ENCODE measurements around the gene LAYN. TPM values are rescaled to one million over a fixed set of nuclear protein-coding genes. Genes with fewer than 3 reads are reported as not detected.

The LAYN gene
- total RNA-seq, 4 donors from 2014 or later, result 5.6 to 19.7 (median 10.3) TPM

DNA sequence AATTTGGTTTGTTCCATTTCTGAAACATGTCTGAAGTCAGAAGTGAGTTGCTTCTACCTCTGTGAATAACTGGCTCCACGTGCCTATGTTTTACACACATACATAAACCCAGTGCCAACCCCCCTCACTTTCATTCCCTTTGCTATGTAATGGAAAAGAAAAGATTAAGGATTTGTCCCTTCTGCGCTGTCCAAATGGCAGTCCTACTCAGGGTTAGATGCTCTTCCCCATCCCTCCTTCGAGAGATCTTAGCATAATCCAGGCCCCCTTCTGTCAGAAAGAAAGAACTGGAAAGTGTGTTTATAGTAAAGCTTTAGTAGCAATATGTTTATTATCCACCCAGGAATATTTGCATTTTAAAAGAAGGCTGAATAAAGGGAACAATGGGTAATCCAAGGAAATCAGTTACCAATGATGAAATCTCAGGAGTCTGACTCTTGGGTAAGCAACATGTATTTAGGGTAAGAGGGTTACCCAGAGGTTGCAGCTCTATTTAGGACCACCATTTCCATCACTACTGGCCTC lies 3.1 kb upstream of the LAYN start:
- intact Hi-C loops (cut with DNase I; ENCODE audit: low total_unique reads) (no loop called here), in situ Hi-C loops (cut with MboI; ENCODE audit: low pct_ligation_motif_present in 1 of 4, low pct_unique_long_range_greater_than_20kb in 1 of 4, low sequenced_read_pairs in 3 of 4) (no loop called here)
- Histone ChIP-seq H3K36me3 (no peaks in the 10 kb centered on the region), H3K27me3 (peaks cover 68% of the 10 kb centered on the region), H3K4me3 (no peak overlapping the region), H3K4me1 (peaks cover 0 to 15% (median 5%) of the 10 kb centered on the region in 4 donors), H3K9me3 (no peaks in the 10 kb centered on the region), H3K27ac (no peak overlapping the region)
- 67 to 77% methylated on average over 3 of the region's 3 CpGs for WGBS, 2 donors (ENCODE audit: low coverage in 1 of 2)
- no peak for DNase-seq
- TF ChIP-seq EP300 (IDR thresholded peaks at IDR 0.05; ENCODE audit: low read depth), result no peak

DNA sequence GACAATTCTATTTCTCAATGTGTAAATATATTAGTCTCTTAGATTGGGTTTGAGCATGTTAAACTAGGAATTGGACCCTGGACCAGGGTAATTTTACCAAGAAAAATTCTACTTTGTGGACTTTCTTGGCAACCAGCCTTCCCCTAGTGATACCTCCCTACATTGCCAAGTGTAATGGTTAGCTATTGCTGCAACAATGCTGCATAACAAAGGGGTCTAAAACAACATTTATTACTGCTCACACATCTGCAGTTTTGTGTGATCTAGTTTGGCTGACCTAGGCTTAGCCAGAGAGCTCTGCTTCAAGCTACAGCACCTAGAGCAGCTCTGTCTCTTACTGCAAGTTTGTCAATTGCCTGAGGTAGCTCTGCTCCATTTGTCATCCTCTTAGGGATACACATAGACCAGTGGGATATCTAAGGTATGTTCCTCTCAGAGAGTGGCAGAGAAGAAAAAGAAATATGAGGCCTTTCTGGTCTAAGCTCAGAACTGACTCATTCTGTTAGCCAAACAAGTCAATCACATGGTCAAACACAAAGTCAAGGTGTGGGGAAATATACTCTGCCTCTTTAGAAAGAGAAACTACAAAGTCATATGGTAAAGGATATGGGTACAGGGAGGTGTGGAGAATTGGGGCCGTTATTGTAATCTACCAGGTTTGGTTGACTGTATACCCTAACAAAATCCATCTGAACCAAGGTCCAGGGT lies 2.0 kb upstream of the LAYN start:
- in situ Hi-C loops (cut with MboI; ENCODE audit: low pct_ligation_motif_present in 1 of 4, low pct_unique_long_range_greater_than_20kb in 1 of 4, low sequenced_read_pairs in 3 of 4) (no loop called here), intact Hi-C loops (cut with DNase I; ENCODE audit: low total_unique reads) (no loop called here)
- no peak for DNase-seq
- H3K9me3 ChIP-seq, result no peaks in the 10 kb centered on the region
- TF ChIP-seq POLR2AphosphoS5 (IDR thresholded peaks at IDR 0.05), result no peak
- TF ChIP-seq POLR2A (IDR thresholded peaks at IDR 0.05), result no peak
- TF ChIP-seq, protein P1, sequence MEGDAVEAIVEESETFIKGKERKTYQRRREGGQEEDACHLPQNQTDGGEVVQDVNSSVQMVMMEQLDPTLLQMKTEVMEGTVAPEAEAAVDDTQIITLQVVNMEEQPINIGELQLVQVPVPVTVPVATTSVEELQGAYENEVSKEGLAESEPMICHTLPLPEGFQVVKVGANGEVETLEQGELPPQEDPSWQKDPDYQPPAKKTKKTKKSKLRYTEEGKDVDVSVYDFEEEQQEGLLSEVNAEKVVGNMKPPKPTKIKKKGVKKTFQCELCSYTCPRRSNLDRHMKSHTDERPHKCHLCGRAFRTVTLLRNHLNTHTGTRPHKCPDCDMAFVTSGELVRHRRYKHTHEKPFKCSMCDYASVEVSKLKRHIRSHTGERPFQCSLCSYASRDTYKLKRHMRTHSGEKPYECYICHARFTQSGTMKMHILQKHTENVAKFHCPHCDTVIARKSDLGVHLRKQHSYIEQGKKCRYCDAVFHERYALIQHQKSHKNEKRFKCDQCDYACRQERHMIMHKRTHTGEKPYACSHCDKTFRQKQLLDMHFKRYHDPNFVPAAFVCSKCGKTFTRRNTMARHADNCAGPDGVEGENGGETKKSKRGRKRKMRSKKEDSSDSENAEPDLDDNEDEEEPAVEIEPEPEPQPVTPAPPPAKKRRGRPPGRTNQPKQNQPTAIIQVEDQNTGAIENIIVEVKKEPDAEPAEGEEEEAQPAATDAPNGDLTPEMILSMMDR (IDR thresholded peaks at IDR 0.05), result no peak
- no peak for TF ChIP-seq EP300 (IDR thresholded peaks at IDR 0.05; ENCODE audit: low read depth)
- H3K27me3 ChIP-seq, result peaks cover 71% of the 10 kb centered on the region
- H3K4me3 ChIP-seq, result no peak overlapping the region
- WGBS, 2 donors (ENCODE audit: low coverage in 1 of 2), result 66 to 71% methylated on average over 1 of the region's 1 CpG
- H3K36me3 ChIP-seq, result no peaks in the 10 kb centered on the region
- H3K27ac ChIP-seq, result peak overlapping the region in 1 of 4 donors; percentile 86
- H3K4me1 ChIP-seq, result peaks cover 0 to 15% (median 5%) of the 10 kb centered on the region in 4 donors

DNA sequence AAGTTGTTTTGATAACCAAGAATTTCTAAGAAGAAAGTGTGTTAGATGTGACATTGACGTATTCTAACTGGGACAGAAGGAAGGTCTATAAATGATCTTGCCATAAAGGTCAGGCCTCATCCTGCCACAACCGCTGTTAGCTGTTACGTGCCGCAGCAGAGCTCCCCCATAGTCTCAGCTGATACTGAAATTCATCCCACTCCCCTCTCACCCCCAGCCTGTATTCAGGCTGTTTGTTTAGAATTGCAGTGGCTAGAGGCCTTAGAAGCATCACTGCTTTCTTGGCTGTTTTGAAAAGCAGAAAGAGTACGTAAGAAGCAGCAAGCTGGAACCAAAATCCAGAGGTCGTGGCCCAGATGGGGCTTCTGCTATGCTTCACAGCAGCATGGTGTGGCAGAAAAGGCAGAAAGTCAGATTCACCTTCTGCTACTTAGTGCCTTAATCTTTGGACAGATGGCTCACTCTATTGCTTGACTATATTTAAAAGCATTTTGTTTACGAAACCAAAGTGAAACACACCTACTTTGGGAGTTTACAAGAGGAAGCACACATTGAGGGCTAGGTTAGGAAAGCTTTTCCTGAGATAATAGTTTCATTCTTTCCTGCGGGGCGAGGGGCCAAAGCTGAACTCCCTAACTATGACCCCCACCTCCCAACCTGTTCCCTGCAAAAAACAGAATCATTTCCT lies 950 bp upstream of the LAYN start:
- peak overlapping the region in 3 of 4 donors; percentile 28 to 53 (median 44) for H3K4me3 ChIP-seq
- no peak for DNase-seq
- no peaks in the 10 kb centered on the region for H3K36me3 ChIP-seq
- TF ChIP-seq, protein P1 (IDR thresholded peaks at IDR 0.05), result no peak
- TF ChIP-seq EP300 (IDR thresholded peaks at IDR 0.05; ENCODE audit: low read depth) (no peak), POLR2A (IDR thresholded peaks at IDR 0.05) (no peak), POLR2AphosphoS5 (IDR thresholded peaks at IDR 0.05) (no peak)
- no peaks in the 10 kb centered on the region for H3K9me3 ChIP-seq
- H3K27me3 ChIP-seq, result peaks cover 62% of the 10 kb centered on the region
- peaks cover 0 to 15% (median 5%) of the 10 kb centered on the region in 4 donors for H3K4me1 ChIP-seq
- intact Hi-C loops (cut with DNase I; ENCODE audit: low total_unique reads), result no loop called here
- in situ Hi-C loops (cut with MboI; ENCODE audit: low pct_ligation_motif_present in 1 of 4, low pct_unique_long_range_greater_than_20kb in 1 of 4, low sequenced_read_pairs in 3 of 4), result no loop called here
- peak overlapping the region; percentile 67 to 86 (median 77) for H3K27ac ChIP-seq
- WGBS, 2 donors (ENCODE audit: low coverage in 1 of 2), result 61 to 78% methylated on average over 7 to 9 of the region's 9 CpGs

DNA sequence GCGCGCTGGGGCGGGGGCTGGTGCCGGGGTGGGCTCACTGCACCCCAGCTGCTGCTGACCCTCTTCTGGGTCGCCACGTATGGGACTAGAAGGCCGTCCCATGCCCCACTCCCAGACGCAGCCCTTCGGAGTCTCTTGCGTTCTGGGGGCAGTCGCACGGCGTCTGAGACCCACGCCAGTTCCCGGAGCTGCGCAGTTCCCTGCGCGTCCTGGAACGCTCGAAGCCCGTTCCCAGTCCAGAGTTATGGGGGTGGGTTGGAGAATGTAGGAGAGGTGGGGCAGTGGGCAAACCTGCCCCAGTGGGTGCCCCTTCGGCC lies 375 bp downstream of the LAYN start:
- intact Hi-C loops (cut with DNase I; ENCODE audit: low total_unique reads) (no loop called here), in situ Hi-C loops (cut with MboI; ENCODE audit: low pct_ligation_motif_present in 1 of 4, low pct_unique_long_range_greater_than_20kb in 1 of 4, low sequenced_read_pairs in 3 of 4) (no loop called here)
- 8% methylated on average over 12 of the region's 22 CpGs; no CpG with 5 or more reads in 1 of the 2 donors for WGBS, 2 donors (ENCODE audit: low coverage in 1 of 2)
- Histone ChIP-seq H3K36me3 (no peaks in the 10 kb centered on the region), H3K9me3 (no peaks in the 10 kb centered on the region), H3K27ac (peak overlapping the region; percentile 67 to 86 (median 77)), H3K27me3 (peaks cover 55% of the 10 kb centered on the region), H3K4me3 (peak overlapping the region; percentile 28 to 53 (median 48)), H3K4me1 (peaks cover 0 to 15% (median 5%) of the 10 kb centered on the region in 4 donors)
- TF ChIP-seq EP300 (IDR thresholded peaks at IDR 0.05; ENCODE audit: low read depth), result no peak
- TF ChIP-seq, protein P1 (IDR thresholded peaks at IDR 0.05), result no peak
- TF ChIP-seq POLR2AphosphoS5 (IDR thresholded peaks at IDR 0.05), result no peak
- no peak for TF ChIP-seq POLR2A (IDR thresholded peaks at IDR 0.05)
- DNase-seq, result no peak
